ENCODE measurements around the gene GSTM3.
A peak's percentile ranks its signal among the peaks of the same experiment; 100 is the strongest.

The GSTM3 gene

GRCh38 chr1:109769330-109770078 lies 28.7 kb upstream of the GSTM3 start:
- H3K4me1 ChIP-seq (ENCODE audit: control insufficient read depth, insufficient read depth, low read length) = no peaks in the 10 kb centered on the region
- POLR2A ChIA-PET = interaction anchor here (1.3 kb wide), 1 partner anchor 223 kb away, joined by 3 read pairs; no protein-coding TSS in a partner anchor
- H3K27ac ChIP-seq (ENCODE audit: extremely low read depth, low read depth, low read length) = no peak overlapping the region
- H3K9me3 ChIP-seq (ENCODE audit: control insufficient read depth, insufficient read depth, low read depth, low read length) = no peaks in the 10 kb centered on the region
- CTCF ChIA-PET = interaction anchor here (0.5 to 12.2 kb wide), 4 partner anchors 38 to 215 kb away, joined by 3 to 345 read pairs (median 4); partner anchors contain the start of gene AHCYL1
- no peak overlapping the region for H3K4me3 ChIP-seq (ENCODE audit: low read depth, low read length)
- H3K36me3 ChIP-seq (ENCODE audit: control insufficient read depth in 2 of 2, insufficient read depth in 1 of 2, low read length in 2 of 2) = no peaks in the 10 kb centered on the region
- TF ChIP-seq HOXD13 (CRISPR knock-in tag; IDR thresholded peaks at IDR 0.05; ENCODE audit: borderline replicate concordance) = no peak
- no peak for TF ChIP-seq ZNF266 (tag by site-specific recombination; IDR thresholded peaks at IDR 0.05; ENCODE audit: low read depth)
- no peak for TF ChIP-seq ZNF624 (tag by site-specific recombination; IDR thresholded peaks at IDR 0.05)
- no peak for TF ChIP-seq ZNF350 (tag by site-specific recombination; IDR thresholded peaks at IDR 0.05)
- peak; percentile 67 for TF ChIP-seq ZFHX2 (tag by site-specific recombination; conservative IDR thresholded peaks at IDR 0.05)
- no peak for TF ChIP-seq ZNF16 (tag by site-specific recombination; IDR thresholded peaks at IDR 0.05; ENCODE audit: low read depth)
- TF ChIP-seq ELK4 (IDR thresholded peaks at IDR 0.05; ENCODE audit: borderline replicate concordance, low read depth, low read length) = no peak
- no peak for TF ChIP-seq MZF1 (tag by site-specific recombination; IDR thresholded peaks at IDR 0.05; ENCODE audit: borderline replicate concordance)
- no peak for TF ChIP-seq ZNF776 (tag by site-specific recombination; IDR thresholded peaks at IDR 0.05; ENCODE audit: borderline replicate concordance)
- TF ChIP-seq ZNF280D (tag by site-specific recombination; IDR thresholded peaks at IDR 0.05) = no peak
- no peak for TF ChIP-seq CTCF (tag by site-specific recombination; IDR thresholded peaks at IDR 0.05)
- no peak for TF ChIP-seq ZNF473 (tag by site-specific recombination; IDR thresholded peaks at IDR 0.05)
- TF ChIP-seq ZNF585B (tag by site-specific recombination; IDR thresholded peaks at IDR 0.05) = no peak
- no peak for TF ChIP-seq ZNF626 (tag by site-specific recombination; IDR thresholded peaks at IDR 0.05)
- TF ChIP-seq EGR2 (tag by site-specific recombination; IDR thresholded peaks at IDR 0.05; ENCODE audit: low read depth) = peak; percentile 92
- TF ChIP-seq KLF7 (tag by site-specific recombination; IDR thresholded peaks at IDR 0.05; ENCODE audit: borderline replicate concordance) = no peak
- 0 out of 2 replicates have a peak, but pooled peaks have one; percentile 25 for TF ChIP-seq ZNF600 (tag by site-specific recombination; IDR thresholded peaks at IDR 0.05)
- no peak for TF ChIP-seq REPIN1 (tag by site-specific recombination; IDR thresholded peaks at IDR 0.05; ENCODE audit: low read depth)
- TF ChIP-seq ZBTB21 (tag by site-specific recombination; IDR thresholded peaks at IDR 0.05) = no peak
- TF ChIP-seq ZBTB44 (tag by site-specific recombination; IDR thresholded peaks at IDR 0.05) = no peak
- TF ChIP-seq ZNF654 (tag by site-specific recombination; IDR thresholded peaks at IDR 0.05; ENCODE audit: low read depth) = no peak
- no peak for TF ChIP-seq ATF2 (tag by site-specific recombination; IDR thresholded peaks at IDR 0.05; ENCODE audit: low read depth)
- TF ChIP-seq PRDM10 (tag by site-specific recombination; IDR thresholded peaks at IDR 0.05) = no peak
- TF ChIP-seq ZIC2 (tag by site-specific recombination; IDR thresholded peaks at IDR 0.05) = peak; percentile 38; the same call in 1 of the 2 replicates

Data from HEK293 (cell line).